Effector memory CD8-positive, alpha-beta T cell (primary cell): ENCODE results near the gene CDK13.

Source experiments
- ATAC-seq: fragments of 150-1000 bp; cut with Tn5 transposase; replicated peaks from 2 replicates; pipeline ENCODE4 v1.10.0; 2021; ENCODE audit warnings: mild to moderate bottlenecking, moderate library complexity
- DNase-seq, 3 experiments: peaks; one replicate each; pipeline ENCODE4 v3.0.0; 2021
- H3K27ac Mint-ChIP-seq, 2 donors: one replicate each; pipeline ENCODE4 v1.8.0; 2022; ENCODE audit warnings: mild to moderate bottlenecking in 2 of 2, mixed read lengths in 2 of 2, moderate library complexity in 2 of 2
- H3K27me3 Mint-ChIP-seq, 2 donors: one replicate each; pipeline ENCODE4 v1.8.0; 2022; ENCODE audit warnings: mixed read lengths in 2 of 2
- H3K36me3 Mint-ChIP-seq: one replicate; pipeline ENCODE4 v1.8.0; 2022; ENCODE audit warnings: mild to moderate bottlenecking, moderate library complexity, mixed read lengths; ENCODE audit not compliant: insufficient read depth
- H3K4me1 Mint-ChIP-seq, 2 donors: one replicate each; pipeline ENCODE4 v1.8.0; 2022; ENCODE audit warnings: low read depth in 2 of 2, mixed read lengths in 2 of 2
- H3K4me3 Mint-ChIP-seq, 2 donors: one replicate each; pipeline ENCODE4 v1.8.0; 2022; ENCODE audit warnings: mild to moderate bottlenecking in 2 of 2, mixed read lengths in 2 of 2, moderate library complexity in 2 of 2
- H3K9me3 Mint-ChIP-seq, 2 donors: one replicate each; pipeline ENCODE4 v1.8.0; 2022; ENCODE audit warnings: mixed read lengths in 2 of 2

CDK13 gene

DNA sequence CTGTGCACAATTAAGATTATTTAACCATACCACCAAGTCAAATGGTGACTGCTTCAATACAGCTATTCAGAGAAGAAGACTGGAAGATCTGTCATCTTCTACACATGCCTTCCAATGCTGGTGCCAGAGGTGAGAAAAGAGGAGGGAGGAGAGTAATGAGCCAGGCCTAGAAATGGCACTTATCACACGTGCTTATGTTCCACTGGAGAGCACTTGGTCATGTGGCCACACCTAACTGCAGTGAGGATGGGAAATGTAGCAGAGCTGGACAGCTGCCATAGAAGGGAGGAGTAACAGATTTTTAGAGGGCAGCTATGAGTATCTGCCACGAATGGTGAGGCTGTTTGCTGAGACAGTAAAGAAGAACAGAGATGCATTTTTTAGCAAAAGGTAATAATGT is 107.2 kb downstream of the CDK13 start:
- H3K27ac Mint-ChIP-seq, result peak overlapping the region in 1 of 2 donors; percentile 30
- DNase-seq (no peak), ATAC-seq (no peak)
- H3K9me3 Mint-ChIP-seq, result no peaks in the 10 kb centered on the region
- peaks cover 20% of the 10 kb centered on the region for H3K36me3 Mint-ChIP-seq
- H3K4me1 Mint-ChIP-seq, result peaks cover 11 to 27% of the 10 kb centered on the region in 2 donors
- H3K4me3 Mint-ChIP-seq, result no peak overlapping the region
- H3K27me3 Mint-ChIP-seq, result no peaks in the 10 kb centered on the region

DNA sequence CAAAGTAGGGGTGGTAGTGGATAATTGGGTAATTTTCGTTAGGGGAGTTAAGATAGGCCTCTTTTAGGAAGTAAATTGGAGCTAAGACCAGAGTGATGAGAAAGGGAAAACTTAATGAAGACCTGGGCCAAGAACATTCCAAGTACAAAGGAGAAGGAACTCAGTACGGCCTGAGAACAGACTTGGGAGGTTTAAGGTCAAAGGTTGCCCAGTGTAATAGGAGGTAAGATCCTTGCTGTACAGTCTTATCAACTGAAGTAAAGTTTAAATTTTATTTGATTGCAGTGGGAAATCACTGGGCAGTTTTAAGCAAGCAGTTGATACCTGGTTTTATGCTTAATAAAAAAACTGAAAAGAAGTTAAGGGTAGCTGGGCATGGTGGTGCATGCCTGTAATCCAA is 108.0 kb downstream of the CDK13 start:
- H3K4me3 Mint-ChIP-seq, result no peak overlapping the region
- H3K27ac Mint-ChIP-seq, result peak overlapping the region in 1 of 2 donors; percentile 30
- H3K9me3 Mint-ChIP-seq, result no peaks in the 10 kb centered on the region
- H3K27me3 Mint-ChIP-seq, result no peaks in the 10 kb centered on the region
- DNase-seq (no peak), ATAC-seq (no peak)
- H3K4me1 Mint-ChIP-seq, result peaks cover 8 to 23% of the 10 kb centered on the region in 2 donors
- peaks cover 22% of the 10 kb centered on the region for H3K36me3 Mint-ChIP-seq

DNA sequence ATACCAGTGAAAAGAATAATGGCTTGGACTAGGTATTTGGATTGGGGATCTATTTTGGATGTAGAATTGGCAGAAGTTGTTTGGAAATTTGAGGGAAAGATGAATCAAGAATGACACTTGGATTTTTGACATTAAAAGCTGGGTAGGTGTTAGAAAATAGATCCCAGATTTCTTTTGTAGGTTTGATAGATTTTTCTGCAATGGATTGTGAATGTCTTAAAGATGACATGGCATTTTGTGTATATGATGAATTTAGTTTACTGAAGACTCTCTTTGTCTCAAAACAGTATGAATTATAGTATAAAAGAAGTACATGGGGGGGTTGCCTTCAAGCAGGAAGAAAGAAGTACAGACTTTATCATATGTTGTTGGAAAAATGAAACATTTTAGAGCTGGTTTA is 108.6 kb downstream of the CDK13 start:
- DNase-seq (no peak), ATAC-seq (no peak)
- H3K4me3 Mint-ChIP-seq, result no peak overlapping the region
- peaks cover 8 to 25% of the 10 kb centered on the region in 2 donors for H3K4me1 Mint-ChIP-seq
- H3K9me3 Mint-ChIP-seq, result no peaks in the 10 kb centered on the region
- no peaks in the 10 kb centered on the region for H3K27me3 Mint-ChIP-seq
- peak overlapping the region in 1 of 2 donors; percentile 30 for H3K27ac Mint-ChIP-seq
- peaks cover 24% of the 10 kb centered on the region for H3K36me3 Mint-ChIP-seq

DNA sequence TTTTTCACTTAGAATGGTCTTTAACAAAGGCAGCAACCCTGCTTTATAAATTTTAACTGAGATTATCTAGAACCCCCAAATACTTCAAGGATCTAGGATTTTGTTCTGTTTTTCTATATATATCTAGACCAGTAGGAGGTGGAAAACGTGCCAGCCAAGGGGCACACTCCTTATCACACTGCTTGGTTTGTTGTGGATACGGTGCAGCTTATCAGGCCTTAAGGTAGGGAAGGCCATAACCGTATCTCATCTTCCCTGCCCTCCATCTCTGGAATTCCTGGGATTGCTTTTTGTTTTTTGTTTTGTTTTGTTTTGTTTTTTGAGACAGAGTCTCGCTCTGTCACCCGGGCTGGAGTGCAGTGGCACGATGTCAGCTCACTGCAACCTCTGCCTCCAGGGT is 109.0 kb downstream of the CDK13 start:
- H3K27ac Mint-ChIP-seq, result peak overlapping the region in 1 of 2 donors; percentile 30
- no peak overlapping the region for H3K4me3 Mint-ChIP-seq
- H3K9me3 Mint-ChIP-seq, result no peaks in the 10 kb centered on the region
- no peaks in the 10 kb centered on the region for H3K27me3 Mint-ChIP-seq
- ATAC-seq (no peak), DNase-seq (no peak)
- peaks cover 28% of the 10 kb centered on the region for H3K36me3 Mint-ChIP-seq
- peaks cover 8 to 25% of the 10 kb centered on the region in 2 donors for H3K4me1 Mint-ChIP-seq

DNA sequence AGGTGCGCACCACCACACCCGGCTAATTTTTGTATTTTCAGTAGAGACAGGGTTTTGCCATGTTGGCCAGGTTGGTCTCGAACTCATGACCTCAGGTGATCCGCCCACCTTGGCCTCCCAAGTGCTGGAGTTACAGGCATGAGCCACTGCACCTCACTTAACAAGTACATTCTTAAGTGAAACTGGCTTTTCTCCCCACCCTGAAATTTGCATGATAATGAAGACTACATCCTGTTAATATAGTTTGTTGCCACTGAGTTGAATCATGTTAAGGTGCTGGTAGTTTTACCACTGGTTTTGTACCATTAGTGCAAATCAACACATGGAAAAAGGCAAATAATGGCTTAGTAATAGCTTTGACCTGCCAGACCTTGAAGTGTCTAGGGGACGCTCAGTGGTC is 122.2 kb downstream of the CDK13 start:
- DNase-seq (no peak), ATAC-seq (no peak)
- H3K27ac Mint-ChIP-seq, result peak overlapping the region in 1 of 2 donors; percentile 31
- peaks cover 0 to 8% of the 10 kb centered on the region in 2 donors for H3K4me1 Mint-ChIP-seq
- H3K4me3 Mint-ChIP-seq, result no peak overlapping the region
- peaks cover 26% of the 10 kb centered on the region for H3K36me3 Mint-ChIP-seq
- H3K27me3 Mint-ChIP-seq, result no peaks in the 10 kb centered on the region
- H3K9me3 Mint-ChIP-seq, result no peaks in the 10 kb centered on the region

DNA sequence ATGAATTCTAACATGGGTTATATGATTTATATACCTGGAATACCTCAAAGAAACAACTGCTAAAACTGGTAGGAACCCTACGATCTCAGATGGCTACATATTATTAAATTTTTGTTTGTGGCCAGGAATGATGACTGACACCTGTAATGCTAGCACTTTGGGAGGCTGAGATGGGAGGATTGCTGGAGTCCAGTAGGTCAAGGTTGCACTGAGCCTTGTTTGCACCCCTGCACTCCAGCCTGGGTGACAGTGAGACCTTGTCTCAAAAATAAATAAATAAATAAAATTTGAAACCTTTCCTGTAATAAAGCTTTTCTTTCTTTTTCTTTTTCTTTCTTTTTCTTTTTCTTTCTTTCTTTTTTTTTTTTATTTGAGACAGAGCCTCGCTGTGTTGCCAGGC is 123.2 kb downstream of the CDK13 start:
- no peaks in the 10 kb centered on the region for H3K27me3 Mint-ChIP-seq
- ATAC-seq (no peak), DNase-seq (no peak)
- no peak overlapping the region for H3K4me3 Mint-ChIP-seq
- no peaks in the 10 kb centered on the region for H3K9me3 Mint-ChIP-seq
- peaks cover 20% of the 10 kb centered on the region for H3K36me3 Mint-ChIP-seq
- no peak overlapping the region for H3K27ac Mint-ChIP-seq
- H3K4me1 Mint-ChIP-seq, result peaks cover 0 to 8% of the 10 kb centered on the region in 2 donors

DNA sequence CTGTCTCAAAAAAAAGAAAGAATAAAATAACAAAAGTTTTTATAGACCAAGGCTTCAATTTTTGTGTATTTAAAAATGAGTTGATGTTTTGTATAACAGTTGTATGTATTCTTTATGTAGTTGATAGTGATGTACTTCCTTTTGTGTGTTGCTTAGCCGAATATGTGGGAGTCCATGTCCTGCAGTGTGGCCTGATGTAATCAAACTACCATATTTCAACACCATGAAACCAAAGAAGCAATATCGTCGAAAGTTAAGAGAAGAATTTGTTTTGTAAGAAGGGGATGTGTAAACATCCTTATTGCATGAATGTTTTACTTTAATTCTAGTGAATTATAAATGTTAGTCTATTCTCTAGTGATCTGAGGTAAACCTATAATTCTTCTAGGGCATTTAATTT is 127.8 kb downstream of the CDK13 start:
- Mint-ChIP-seq H3K36me3 (peaks cover 10% of the 10 kb centered on the region), H3K27ac (no peak overlapping the region), H3K9me3 (no peaks in the 10 kb centered on the region), H3K4me1 (peaks cover 0 to 5% of the 10 kb centered on the region in 2 donors), H3K27me3 (no peaks in the 10 kb centered on the region), H3K4me3 (no peak overlapping the region)
- ATAC-seq, result no peak
- DNase-seq, result no peak

DNA sequence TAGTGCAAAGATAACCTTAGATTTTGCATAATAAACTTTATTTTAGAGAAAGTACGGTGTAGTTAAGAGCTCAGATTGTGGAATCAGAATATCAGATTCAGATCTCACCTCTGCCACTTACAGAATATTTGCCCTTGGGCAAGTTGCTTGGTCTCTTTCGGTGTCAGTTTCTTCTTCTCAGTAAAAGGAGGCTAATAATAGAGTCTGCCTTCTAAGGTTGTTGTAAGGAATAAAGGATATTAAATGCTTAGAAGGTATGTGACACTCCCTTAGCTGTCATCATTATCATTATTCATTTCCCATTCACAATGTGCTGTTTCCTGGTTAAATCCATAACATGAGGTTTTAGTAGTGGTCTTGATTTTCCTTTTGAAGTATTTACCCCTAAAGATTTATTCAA is 142.1 kb downstream of the CDK13 start:
- ATAC-seq, result no peak
- H3K4me1 Mint-ChIP-seq, result peaks cover 0 to 3% of the 10 kb centered on the region in 2 donors
- H3K9me3 Mint-ChIP-seq, result no peaks in the 10 kb centered on the region
- H3K27me3 Mint-ChIP-seq, result no peaks in the 10 kb centered on the region
- H3K36me3 Mint-ChIP-seq, result peaks cover 76% of the 10 kb centered on the region
- peak overlapping the region in 1 of 2 donors; percentile 49 for H3K27ac Mint-ChIP-seq
- DNase-seq, result no peak
- no peak overlapping the region for H3K4me3 Mint-ChIP-seq

DNA sequence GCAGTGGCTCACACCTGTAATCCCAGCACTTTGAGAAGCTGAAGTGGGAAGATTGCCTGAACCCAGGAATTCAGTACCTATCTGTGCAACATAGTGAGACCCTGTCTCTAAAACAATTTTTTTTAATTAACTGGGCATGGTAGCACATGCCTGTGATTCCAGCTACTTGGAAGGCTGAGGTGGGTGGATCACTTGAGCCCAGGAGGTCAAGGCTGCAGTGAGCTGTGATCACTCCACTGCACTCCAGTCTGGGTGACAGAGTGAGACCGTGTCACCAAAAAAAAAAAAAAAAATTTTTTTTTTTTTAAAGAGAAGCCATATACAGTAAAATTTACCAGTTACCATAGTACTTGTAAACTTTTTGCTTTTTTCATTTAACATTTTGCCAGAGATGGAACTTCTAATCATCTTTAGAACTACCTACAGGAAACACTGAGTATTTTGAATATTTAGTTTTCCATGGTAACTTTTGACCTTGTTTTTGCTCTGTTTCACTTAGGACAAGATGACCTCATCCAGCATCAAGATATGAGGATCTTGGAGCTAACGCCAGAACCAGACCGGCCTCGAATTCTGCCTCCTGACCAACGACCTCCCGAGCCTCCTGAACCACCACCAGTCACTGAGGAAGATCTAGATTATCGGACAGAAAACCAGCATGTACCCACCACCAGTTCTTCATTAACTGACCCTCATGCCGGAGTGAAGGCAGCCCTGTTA is 143.7 kb downstream of the CDK13 start:
- DNase-seq (no peak), ATAC-seq (no peak)
- peaks cover 65% of the 10 kb centered on the region for H3K36me3 Mint-ChIP-seq
- no peak overlapping the region for H3K27ac Mint-ChIP-seq
- H3K4me3 Mint-ChIP-seq, result no peak overlapping the region
- no peaks in the 10 kb centered on the region for H3K27me3 Mint-ChIP-seq
- no peaks in the 10 kb centered on the region for H3K9me3 Mint-ChIP-seq
- peaks cover 0 to 3% of the 10 kb centered on the region in 2 donors for H3K4me1 Mint-ChIP-seq

DNA sequence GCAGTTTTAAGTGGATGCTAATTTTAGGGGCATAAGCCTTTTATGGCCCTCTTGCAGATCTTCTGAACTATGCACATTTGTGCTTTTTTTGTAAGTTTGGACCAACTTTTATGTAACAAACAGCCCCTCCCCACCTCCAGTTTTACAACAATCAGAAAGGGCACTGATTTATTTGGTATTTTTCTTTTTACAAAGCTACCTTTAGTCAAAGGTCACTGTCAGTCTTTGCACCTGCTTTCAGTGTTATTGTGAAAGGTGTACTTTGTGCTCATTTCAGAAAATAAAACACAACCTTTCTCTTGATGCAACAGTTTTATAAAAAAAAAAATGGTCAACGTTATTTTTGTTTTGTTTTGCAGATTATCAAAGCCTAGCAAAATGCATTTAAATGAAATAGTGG is 145.2 kb downstream of the CDK13 start:
- Mint-ChIP-seq H3K4me1 (peaks cover 0 to 3% of the 10 kb centered on the region in 2 donors), H3K36me3 (peaks cover 51% of the 10 kb centered on the region), H3K4me3 (no peak overlapping the region), H3K27me3 (no peaks in the 10 kb centered on the region), H3K27ac (no peak overlapping the region), H3K9me3 (no peaks in the 10 kb centered on the region)
- DNase-seq (no peak), ATAC-seq (no peak)

DNA sequence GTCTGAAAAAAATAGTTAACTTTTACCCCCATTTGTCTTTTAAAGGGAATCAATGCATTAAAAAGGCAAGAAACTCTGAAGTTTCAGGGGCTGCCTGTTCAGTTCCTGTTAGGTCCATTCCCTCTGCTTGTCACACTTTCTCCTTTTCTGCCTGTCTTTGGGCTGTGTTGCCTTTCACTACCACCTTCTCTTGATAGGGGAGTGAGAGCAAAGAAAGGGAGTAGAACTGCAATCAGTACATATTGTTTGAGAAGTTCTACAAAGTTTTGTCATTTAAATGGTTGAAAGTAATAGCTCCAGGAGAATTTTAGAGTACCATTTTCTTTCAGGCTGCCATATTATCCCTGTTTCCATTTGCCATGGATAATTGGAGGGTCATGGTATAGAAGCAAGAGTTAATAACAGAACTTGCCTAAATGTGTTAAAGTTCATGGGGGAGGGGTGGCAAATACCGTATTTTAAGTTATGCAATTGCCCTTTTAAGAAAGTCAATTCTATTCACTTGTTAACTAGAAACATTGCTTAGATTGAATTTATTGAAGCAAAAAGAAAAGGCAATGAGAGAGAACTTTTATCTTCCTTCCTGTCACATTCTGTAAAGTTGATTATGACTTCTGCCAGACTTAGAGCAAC is 145.8 kb downstream of the CDK13 start:
- Mint-ChIP-seq H3K4me1 (peaks cover 0 to 3% of the 10 kb centered on the region in 2 donors), H3K27ac (peak overlapping the region; percentile 38 to 40), H3K36me3 (peaks cover 47% of the 10 kb centered on the region), H3K4me3 (no peak overlapping the region), H3K27me3 (no peaks in the 10 kb centered on the region), H3K9me3 (no peaks in the 10 kb centered on the region)
- no peak for DNase-seq
- no peak for ATAC-seq

DNA sequence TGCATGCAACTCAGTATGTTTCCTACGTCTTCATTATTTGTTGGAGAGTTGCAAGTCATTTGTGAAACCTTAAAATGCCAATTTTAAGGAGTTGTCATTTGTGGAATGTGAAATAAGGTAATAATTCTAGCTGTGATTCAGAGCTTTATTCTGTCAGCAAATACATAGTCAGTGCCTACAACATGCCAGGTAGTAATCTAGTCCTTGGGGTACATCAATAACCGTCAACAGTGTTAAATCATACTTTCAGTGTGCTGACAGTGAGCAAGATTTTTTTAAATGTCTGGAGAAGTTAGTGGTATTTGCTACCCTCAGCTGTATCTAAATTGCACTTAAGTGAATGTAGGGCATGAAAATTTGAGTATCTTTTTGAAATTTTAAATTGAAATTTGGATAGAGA is 147.7 kb downstream of the CDK13 start:
- peaks cover 0 to 6% of the 10 kb centered on the region in 2 donors for H3K4me1 Mint-ChIP-seq
- no peaks in the 10 kb centered on the region for H3K9me3 Mint-ChIP-seq
- H3K36me3 Mint-ChIP-seq, result peaks cover 31% of the 10 kb centered on the region
- DNase-seq (no peak), ATAC-seq (no peak)
- no peaks in the 10 kb centered on the region for H3K27me3 Mint-ChIP-seq
- H3K27ac Mint-ChIP-seq, result peak overlapping the region in 1 of 2 donors; percentile 54
- H3K4me3 Mint-ChIP-seq, result no peak overlapping the region

DNA sequence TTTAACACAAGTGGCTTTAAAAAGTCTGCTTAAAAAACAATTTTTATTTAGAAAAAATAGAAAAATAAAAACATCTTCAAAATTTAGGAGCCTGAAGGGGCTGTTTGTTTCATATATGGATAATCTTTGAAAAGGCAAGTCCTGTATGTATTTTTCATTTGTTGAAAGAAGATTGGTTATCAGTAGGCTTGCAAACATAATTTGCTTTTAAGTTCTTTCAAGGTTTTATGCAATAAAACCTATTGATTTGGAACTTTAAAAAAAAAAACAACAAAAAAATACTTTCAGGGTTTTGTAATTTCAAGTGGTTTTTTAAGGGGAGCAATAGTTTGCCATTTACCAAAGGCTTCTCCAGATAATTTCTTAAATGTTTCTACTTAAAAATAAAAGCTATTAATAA is 148.8 kb downstream of the CDK13 start:
- Mint-ChIP-seq H3K4me3 (no peak overlapping the region), H3K27ac (no peak overlapping the region), H3K36me3 (peaks cover 20% of the 10 kb centered on the region), H3K9me3 (no peaks in the 10 kb centered on the region), H3K27me3 (no peaks in the 10 kb centered on the region), H3K4me1 (peaks cover 0 to 6% of the 10 kb centered on the region in 2 donors)
- DNase-seq (no peak), ATAC-seq (no peak)

DNA sequence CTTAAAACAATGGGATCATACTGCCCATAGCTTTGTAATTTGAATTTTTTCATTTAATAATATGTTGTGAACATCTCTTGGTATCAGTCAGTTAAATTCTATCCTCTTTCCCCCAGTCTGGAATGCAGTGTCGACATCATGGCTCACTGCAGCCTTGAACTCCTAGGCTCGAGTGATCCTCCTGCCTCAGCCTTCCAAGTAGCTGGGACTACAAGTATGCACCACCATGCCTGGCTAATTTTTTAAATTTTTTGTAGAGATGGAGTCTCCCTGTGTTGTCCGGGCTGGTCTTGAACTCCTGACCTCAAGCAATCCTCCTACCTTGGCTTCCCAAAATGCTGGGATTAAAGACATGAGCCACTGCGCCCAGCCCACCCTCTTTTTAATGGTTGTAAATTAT is 149.8 kb downstream of the CDK13 start:
- H3K4me1 Mint-ChIP-seq, result peaks cover 0 to 6% of the 10 kb centered on the region in 2 donors
- H3K27me3 Mint-ChIP-seq, result no peaks in the 10 kb centered on the region
- no peak overlapping the region for H3K4me3 Mint-ChIP-seq
- H3K9me3 Mint-ChIP-seq, result no peaks in the 10 kb centered on the region
- no peak for DNase-seq
- H3K27ac Mint-ChIP-seq, result no peak overlapping the region
- H3K36me3 Mint-ChIP-seq, result peaks cover 10% of the 10 kb centered on the region
- ATAC-seq, result no peak
